ENCODE measurements around the gene SEMA3G.

Gene SEMA3G

GRCh38 chr3:52438579-52439425 lies 6.1 kb downstream of the SEMA3G start:
- DNase-seq = no peak

DNA sequence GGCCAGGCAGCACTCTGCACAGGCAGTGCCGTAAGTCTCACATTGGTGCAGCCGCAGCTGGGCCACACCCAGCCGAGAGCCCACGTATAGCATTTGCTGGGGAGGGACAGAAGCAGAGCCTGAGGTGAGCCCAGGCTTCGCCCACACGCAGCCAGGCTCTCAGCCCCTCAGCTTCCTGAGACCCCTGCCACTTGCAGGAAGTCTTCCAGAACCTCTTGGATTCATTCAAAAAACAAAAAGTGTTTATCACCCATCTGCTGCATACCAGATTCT lies 6.9 kb downstream of the SEMA3G start:
- DNase-seq = no peak

DNA sequence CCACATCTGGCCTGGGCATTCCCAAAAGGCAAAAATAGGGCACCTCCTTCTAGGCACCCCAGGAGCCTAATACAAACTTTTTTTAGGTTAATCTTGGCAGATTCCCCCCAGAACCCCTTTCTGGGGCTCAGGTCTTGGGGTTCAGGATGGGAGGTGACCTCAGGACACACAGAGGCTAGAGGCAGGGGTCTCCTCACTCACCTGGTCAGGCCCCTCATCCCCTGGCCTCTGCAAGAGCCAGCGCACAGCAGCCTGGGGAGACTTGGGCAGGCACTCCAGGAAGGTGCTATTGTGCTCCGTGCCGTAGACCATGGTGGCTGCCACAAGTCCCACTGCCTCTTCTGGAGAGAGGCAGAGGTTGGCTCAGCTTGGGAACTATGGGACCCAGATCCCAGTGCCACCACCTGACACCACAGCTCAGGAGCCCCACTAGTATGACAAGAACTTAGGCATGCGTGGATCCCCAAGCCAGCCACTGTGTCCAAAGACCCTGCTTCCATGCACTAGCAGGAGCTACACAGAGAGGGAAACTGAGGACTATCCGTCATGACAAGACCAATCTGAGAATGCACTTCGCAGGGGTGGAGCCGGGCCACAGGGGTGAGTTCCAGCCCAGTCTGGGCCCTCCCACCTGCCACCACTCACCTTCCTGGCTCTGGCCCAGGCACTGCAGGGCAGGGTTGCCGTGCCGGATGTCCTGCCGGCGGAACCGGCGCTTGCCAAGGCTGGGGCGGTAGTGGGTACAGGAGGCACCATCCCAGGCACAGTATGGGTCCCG lies 7.4 kb downstream of the SEMA3G start:
- no peak for DNase-seq

GRCh38 chr3:52436500-52437149 lies 8.3 kb downstream of the SEMA3G start:
- DNase-seq = no peak

GRCh38 chr3:52435246-52436101 lies 9.4 kb downstream of the SEMA3G start:
- no peak for DNase-seq

- DNase-seq = no peak
Observed at GRCh38 chr3:52434491-52435115, 10.3 kb downstream of the SEMA3G start.

DNA sequence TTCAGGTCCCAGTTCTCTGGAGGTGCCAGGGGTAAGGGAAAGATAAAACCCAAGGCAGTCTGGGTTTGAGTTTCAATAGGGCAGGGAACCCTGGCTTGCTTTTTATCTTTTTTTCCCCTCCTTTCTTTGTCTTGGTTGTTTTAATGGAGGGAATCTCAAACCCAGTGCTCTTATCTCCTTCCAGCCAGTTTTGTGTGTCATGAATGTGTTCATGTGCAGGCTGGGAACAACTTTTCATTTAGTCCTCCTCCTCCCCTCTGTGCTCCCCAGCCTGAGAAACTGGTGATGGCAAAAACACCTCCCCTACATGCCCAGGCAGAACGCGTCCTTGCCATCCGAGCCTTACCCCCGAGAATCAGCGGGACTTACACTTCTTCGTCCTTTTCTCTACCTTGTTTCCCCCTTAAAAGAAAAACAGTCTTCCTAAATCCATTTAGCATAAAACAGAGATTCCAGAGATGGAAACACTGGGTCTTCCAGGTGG lies 10.9 kb downstream of the SEMA3G start:
- no peak for DNase-seq

DNA sequence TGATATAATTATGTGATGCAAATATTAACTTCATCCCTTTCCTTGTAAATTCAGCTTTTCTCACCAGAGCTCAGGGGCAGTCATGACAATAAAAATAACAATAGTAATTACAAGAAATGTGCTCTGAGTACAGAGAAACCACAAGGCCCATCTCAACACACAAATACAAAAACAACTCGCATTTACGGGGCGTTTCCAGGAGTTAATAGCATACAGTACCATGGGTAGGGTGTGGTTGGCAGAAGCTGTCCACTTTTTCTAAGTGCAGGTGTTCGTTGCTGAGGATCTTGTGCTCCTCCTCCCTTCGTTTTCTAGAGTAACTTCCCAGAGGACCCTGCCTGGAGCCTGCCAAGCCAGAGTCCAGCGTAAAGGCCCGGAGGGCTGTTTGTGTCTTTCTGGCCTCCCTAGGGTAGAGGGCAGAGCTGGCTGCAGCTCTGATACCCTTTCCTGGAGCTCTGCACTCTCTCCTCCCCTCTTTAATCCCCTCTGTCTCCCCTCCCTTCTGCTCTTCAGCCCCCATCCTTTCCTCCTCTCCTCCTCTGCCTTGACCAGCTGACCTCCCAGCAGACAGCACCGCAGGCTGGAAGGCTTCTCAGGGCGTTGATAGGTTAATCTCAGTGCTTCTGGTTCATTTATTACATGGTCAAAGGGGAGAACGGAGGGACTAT lies 11.4 kb downstream of the SEMA3G start:
- no peak for DNase-seq

- DNase-seq = no peak
Observed at GRCh38 chr3:52432691-52433141, 12.2 kb downstream of the SEMA3G start.

- DNase-seq = no peak
Observed at GRCh38 chr3:52432225-52432624, 12.7 kb downstream of the SEMA3G start.

GRCh38 chr3:52431459-52432223 lies 13.3 kb downstream of the SEMA3G start:
- no peak for DNase-seq

DNA sequence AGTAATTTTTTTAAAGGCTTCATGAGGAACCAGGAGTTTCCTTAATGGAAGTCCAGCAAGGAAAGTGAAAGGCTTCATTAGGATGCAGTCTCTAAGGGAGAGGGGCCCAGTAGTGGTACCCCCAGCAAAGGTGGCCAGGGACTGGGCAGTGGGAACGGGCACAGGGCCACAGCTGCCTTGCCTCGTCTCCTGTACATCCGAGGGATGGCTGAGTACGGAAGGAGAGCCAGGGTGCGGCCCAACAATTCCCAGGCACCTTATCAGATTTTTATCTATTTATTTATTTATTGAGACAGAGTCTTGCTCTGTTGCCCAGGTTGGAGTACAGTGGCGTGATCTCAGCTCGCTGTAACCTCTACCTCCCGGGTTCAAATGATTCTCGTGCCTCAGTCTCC lies 14.5 kb downstream of the SEMA3G start:
- DNase-seq = no peak

DNA sequence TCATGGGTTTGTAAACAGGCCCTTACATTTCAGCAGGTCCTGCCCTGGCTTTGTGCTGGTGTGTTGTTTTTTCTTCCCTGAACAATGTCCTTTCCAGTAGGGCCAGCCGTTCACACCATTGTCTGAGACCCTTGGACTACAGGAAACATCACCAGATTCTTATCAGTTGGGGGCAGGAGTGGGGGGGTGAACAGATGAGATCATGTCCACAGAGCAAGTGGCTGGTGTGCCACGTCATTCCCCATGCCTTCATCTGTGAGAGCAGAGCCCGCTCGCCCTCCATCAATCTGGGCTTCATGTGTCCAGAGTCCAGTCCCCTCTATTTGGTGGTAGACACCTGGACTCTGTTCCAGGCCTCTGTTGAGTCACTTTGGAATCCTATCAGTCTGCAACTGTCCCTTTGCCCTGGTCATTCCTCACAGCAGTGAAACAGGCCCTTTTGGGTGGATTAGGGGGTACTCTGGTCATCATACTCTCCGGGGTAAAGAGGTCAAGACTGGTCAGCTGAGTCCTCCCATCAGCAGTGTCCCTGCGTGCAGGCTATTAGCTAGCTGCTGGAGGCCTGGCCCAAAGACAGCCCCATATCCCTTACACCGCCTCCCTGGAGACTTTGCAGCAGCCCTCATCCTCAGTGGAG lies 15.0 kb downstream of the SEMA3G start:
- DNase-seq = no peak

- no peak for DNase-seq
Observed at GRCh38 chr3:52429031-52429430, 15.9 kb downstream of the SEMA3G start.

DNA sequence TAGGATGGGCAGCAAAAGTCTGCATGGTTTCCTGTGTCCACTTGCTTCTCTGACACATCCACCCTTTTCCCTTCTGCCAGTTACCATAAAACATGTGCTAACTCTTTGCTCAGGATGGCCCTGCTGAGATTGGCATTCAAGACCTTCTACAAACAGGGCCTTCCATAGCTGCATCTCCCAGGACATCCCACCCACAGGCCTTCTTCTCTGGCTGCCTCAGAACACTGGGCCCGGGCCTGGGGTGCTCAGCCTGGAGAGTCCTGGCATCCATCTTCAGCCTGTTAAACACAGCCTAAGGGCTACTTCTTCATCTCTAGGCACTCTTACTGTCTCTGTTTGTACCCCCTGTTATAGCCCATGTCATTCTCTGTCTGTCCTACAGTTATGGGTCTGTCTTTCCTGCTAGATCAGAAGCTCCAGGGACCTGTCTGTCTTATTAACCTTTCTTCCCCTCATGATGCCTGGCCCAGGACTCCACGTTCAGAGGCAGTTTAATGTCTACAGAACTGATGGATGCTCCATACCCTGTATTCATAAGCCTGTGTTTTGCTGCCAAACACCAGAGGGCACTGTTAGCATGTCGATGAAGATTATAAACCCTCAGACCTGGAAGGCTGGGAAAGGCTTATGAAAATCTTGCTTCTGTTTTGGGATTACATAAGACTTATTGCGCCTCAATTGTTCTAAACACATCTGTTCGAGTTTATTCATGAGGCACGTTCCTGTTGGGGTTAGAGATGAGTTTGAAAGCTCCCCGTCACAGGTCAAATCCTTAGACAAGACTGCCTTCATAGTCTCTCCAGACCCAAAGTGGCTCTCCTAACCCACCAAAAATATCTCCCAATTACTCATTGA lies 16.5 kb downstream of the SEMA3G start:
- no peak for DNase-seq

DNA sequence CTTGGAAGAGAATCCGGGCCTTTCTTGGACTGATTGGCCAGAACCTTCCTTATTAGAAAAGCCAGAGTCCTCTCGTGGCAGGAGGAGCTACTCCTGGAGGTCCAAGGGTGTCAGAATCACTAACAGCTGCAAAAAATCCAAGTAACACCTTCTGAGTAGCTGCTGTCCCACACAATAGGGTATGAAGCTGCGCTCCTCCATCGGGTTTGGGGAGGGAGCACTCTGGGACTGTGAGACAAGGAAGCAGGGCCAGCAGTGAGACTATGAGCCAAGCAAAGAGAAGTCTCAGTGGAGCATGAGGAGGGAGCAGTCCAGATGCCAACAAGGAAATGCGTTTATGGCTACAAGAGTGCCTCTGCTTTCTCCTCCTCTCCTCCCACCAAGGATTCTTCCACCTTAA lies 21.7 kb downstream of the SEMA3G start:
- DNase-seq = no peak

GRCh38 chr3:52422669-52423068 lies 22.2 kb downstream of the SEMA3G start:
- DNase-seq = no peak

DNA sequence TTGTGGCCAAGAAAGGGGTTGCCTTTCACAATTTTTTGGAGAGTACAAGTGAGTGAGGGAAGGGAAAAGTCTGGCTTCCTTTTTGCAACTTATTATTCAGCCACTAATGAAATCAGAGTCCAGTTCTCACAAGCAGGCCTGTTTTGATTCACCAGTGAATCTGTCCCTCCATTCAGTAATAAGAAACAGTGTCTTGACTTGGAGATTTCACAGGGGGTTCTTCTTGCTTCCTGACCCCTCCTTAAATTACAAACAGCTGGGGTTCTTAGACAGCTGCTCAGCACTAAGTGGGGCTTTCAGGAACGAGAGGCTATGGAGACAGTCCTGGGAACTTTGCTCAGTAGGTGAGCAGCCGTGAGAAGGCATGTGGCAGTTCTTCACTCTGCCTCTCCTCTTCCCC lies 24.5 kb downstream of the SEMA3G start:
- no peak for DNase-seq

DNA sequence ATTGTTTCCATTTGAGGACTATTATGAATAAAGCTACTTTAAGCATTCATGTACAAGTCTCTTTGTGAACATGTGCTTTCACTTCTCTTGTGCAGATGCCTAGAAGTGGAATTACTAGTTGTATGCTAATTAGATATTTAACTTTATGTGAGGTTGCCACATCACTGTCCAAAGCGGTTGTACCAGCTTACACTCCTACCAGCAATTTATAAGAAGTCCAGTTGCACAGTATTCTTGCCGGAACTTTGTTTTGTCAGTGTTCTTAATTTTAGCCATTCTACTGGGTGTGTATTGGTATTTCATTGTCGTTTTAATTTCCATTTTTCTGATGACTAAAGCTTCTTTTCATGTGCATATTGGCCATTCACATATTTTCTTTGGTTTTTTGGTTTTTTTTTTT lies 29.1 kb downstream of the SEMA3G start:
- no peak for DNase-seq

Data from NCI-H2081 treated with DMSO at 0.1 percent for 48 hours (cell line).